ENCODE measurements around the gene RAD54L2.
A peak's percentile ranks its signal among the peaks of the same experiment; 100 is the strongest.
"Not testable (repeated sequence)": the region's sequence is repeated elsewhere in the genome, so short reads cannot be mapped to it uniquely, and the experiment has no call there.

RAD54L2 gene

DNA sequence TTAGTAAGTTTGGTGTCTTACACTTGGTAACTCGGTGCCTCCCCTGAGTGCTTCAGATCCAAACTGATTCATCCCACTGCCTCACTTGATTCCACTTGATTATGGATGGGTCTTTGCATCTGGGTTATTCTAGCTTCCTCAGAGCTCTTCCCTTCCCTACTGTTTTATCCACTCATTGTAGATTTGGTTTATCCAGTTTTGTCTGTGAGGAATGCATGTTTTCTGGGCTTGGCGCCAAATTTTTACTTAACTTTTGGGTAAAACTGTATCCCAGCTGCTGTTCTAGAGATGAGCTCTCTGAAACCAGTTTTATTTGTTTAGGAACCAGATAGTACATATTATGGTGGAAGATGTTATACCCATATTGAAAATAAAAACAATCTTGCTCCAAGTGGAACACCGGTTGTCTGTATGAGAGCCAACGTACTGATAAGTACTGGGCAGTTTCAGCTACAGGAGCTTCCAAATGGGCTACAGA lies 20.9 kb downstream of the RAD54L2 start:
- TF ChIP-seq, protein P1, sequence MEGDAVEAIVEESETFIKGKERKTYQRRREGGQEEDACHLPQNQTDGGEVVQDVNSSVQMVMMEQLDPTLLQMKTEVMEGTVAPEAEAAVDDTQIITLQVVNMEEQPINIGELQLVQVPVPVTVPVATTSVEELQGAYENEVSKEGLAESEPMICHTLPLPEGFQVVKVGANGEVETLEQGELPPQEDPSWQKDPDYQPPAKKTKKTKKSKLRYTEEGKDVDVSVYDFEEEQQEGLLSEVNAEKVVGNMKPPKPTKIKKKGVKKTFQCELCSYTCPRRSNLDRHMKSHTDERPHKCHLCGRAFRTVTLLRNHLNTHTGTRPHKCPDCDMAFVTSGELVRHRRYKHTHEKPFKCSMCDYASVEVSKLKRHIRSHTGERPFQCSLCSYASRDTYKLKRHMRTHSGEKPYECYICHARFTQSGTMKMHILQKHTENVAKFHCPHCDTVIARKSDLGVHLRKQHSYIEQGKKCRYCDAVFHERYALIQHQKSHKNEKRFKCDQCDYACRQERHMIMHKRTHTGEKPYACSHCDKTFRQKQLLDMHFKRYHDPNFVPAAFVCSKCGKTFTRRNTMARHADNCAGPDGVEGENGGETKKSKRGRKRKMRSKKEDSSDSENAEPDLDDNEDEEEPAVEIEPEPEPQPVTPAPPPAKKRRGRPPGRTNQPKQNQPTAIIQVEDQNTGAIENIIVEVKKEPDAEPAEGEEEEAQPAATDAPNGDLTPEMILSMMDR (IDR thresholded peaks at IDR 0.05; ENCODE audit: insufficient read depth, low read length): no peak
- TF ChIP-seq POLR2AphosphoS5 (IDR thresholded peaks at IDR 0.05; ENCODE audit: low read depth): no peak
- TF ChIP-seq, protein P2, sequence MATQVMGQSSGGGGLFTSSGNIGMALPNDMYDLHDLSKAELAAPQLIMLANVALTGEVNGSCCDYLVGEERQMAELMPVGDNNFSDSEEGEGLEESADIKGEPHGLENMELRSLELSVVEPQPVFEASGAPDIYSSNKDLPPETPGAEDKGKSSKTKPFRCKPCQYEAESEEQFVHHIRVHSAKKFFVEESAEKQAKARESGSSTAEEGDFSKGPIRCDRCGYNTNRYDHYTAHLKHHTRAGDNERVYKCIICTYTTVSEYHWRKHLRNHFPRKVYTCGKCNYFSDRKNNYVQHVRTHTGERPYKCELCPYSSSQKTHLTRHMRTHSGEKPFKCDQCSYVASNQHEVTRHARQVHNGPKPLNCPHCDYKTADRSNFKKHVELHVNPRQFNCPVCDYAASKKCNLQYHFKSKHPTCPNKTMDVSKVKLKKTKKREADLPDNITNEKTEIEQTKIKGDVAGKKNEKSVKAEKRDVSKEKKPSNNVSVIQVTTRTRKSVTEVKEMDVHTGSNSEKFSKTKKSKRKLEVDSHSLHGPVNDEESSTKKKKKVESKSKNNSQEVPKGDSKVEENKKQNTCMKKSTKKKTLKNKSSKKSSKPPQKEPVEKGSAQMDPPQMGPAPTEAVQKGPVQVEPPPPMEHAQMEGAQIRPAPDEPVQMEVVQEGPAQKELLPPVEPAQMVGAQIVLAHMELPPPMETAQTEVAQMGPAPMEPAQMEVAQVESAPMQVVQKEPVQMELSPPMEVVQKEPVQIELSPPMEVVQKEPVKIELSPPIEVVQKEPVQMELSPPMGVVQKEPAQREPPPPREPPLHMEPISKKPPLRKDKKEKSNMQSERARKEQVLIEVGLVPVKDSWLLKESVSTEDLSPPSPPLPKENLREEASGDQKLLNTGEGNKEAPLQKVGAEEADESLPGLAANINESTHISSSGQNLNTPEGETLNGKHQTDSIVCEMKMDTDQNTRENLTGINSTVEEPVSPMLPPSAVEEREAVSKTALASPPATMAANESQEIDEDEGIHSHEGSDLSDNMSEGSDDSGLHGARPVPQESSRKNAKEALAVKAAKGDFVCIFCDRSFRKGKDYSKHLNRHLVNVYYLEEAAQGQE (IDR thresholded peaks at IDR 0.05; ENCODE audit: insufficient replicate concordance, low read depth): no peak
- no peak for TF ChIP-seq SPI1 (IDR thresholded peaks at IDR 0.05; ENCODE audit: borderline replicate concordance, low read depth)
- TF ChIP-seq GABPA (IDR thresholded peaks at IDR 0.05; ENCODE audit: low read depth): no peak
- Histone ChIP-seq H3K4me3 (replicated peaks; ENCODE audit: insufficient read depth, low read length) (no peak overlapping the region), H3K27me3 (ENCODE audit: insufficient read depth, poor library complexity, severe bottlenecking) (no peaks in the 10 kb centered on the region), H3K27ac (replicated peaks) (no peak overlapping the region)
- no peak for DNase-seq (ENCODE audit: low read depth in 1 of 2, low spot score in 1 of 2)

DNA sequence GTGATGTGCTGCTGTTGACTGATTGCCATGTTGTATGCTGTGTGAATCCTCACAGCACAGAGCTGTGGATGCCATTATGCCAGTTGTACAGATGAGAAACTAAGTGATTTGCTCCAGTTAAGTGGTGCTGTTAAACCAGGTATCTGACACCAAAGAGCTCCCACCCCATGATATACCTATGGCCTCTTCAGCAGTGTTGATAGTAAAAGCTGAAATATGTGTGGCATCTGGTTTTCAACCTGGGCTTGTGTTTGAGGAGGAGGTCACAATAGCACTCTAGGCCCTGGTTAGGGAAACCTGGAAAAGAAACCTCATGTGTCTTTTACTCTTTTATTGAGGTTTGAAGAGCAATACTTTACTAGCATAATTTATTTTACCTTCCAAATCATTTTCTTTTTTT lies 21.4 kb downstream of the RAD54L2 start:
- H3K27me3 ChIP-seq (ENCODE audit: insufficient read depth, poor library complexity, severe bottlenecking): no peaks in the 10 kb centered on the region
- no peak for TF ChIP-seq POLR2AphosphoS5 (IDR thresholded peaks at IDR 0.05; ENCODE audit: low read depth)
- DNase-seq (ENCODE audit: low read depth in 1 of 2, low spot score in 1 of 2): no peak

DNA sequence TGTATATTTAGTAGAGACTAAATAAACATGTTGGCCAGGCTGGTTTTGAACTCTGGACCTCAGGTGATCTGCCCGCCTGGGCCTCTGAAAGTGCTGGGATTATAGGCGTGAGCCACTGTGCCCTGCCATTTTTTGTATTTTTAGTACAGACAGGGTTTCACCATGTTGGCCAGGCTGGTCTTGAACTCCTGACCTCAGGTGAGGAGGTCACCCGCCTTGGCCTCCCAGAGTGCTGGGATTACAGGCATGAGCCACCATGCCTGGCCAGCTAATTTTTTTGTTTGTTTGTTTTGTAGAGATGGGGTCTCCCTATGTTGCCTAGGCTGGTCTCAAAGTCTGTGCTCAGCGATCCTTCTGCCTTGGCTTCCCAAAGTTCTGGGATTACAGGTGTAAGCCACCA lies 23.9 kb downstream of the RAD54L2 start:
- DNase-seq (ENCODE audit: low read depth in 1 of 2, low spot score in 1 of 2); H3K4me3 ChIP-seq (replicated peaks; ENCODE audit: insufficient read depth, low read length); H3K27me3 ChIP-seq (ENCODE audit: insufficient read depth, poor library complexity, severe bottlenecking); H3K27ac ChIP-seq (replicated peaks): not testable (repeated sequence)

More for the DNA sequence above, 21.4 kb downstream of the RAD54L2 start:
- H3K27ac ChIP-seq (replicated peaks): no peak overlapping the region
- H3K4me3 ChIP-seq (replicated peaks; ENCODE audit: insufficient read depth, low read length): no peak overlapping the region

DNA sequence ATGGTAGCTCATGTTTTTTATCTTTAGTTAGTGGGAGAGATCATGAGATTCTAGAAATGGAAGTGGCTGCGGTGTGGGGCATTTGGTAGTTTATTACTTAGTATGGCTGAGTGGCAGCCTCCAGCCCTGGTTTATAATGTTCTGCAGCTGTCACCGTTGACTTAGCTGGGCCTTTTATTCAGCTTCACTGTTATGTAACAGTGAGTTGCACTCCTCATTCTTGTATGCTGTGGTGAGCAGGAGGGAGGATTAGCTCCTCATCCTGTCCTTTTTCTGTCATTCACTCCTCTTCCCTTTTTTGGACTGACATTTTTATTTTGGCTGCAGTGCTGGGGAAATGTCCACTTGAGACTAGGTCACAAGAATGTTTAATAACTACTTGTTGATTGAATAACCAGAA lies 29.5 kb downstream of the RAD54L2 start:
- Histone ChIP-seq H3K27me3 (ENCODE audit: insufficient read depth, poor library complexity, severe bottlenecking) (no peaks in the 10 kb centered on the region), H3K4me3 (replicated peaks; ENCODE audit: insufficient read depth, low read length) (no peak overlapping the region), H3K27ac (replicated peaks) (peak overlapping the region; percentile 55)
- no peak for TF ChIP-seq GABPA (IDR thresholded peaks at IDR 0.05; ENCODE audit: low read depth)
- peak; percentile 92 for TF ChIP-seq SPI1 (IDR thresholded peaks at IDR 0.05; ENCODE audit: borderline replicate concordance, low read depth)
- peak; percentile 45 to 80 for DNase-seq (ENCODE audit: low read depth in 1 of 2, low spot score in 1 of 2)

DNA sequence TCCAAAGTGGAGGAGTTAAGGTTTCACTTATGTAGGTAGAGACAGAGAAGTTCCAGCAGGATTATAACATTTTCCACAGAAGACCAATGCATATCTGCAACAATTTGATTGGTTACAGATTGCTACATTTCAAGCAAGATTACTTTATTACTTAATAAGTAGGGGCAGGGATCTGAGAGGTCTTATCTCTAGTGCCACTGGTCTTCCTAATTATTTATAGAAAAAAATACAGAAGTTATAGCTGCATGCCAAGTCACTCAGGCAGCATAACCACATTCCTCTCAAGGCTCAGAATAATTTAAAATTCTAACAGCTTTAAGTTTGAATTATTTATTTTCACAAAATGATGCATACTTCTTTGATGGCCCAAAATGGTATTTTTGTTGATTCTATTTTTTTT lies 30.5 kb downstream of the RAD54L2 start:
- Histone ChIP-seq H3K27me3 (ENCODE audit: insufficient read depth, poor library complexity, severe bottlenecking) (no peaks in the 10 kb centered on the region), H3K27ac (replicated peaks) (peak overlapping the region; percentile 55; the same call in 1 of the 2 replicates), H3K4me3 (replicated peaks; ENCODE audit: insufficient read depth, low read length) (no peak overlapping the region)
- no peak for TF ChIP-seq GABPA (IDR thresholded peaks at IDR 0.05; ENCODE audit: low read depth)
- TF ChIP-seq, protein P1 (IDR thresholded peaks at IDR 0.05; ENCODE audit: insufficient read depth, low read length): no peak
- TF ChIP-seq, protein P2 (IDR thresholded peaks at IDR 0.05; ENCODE audit: insufficient replicate concordance, low read depth): no peak
- TF ChIP-seq POLR2AphosphoS5 (IDR thresholded peaks at IDR 0.05; ENCODE audit: low read depth): no peak
- no peak for TF ChIP-seq SPI1 (IDR thresholded peaks at IDR 0.05; ENCODE audit: borderline replicate concordance, low read depth)
- DNase-seq (ENCODE audit: low read depth in 1 of 2, low spot score in 1 of 2): no peak

All from HL-60 (cell line).